ENCODE results near the gene EBF3. TPM values are rescaled to one million over a fixed set of nuclear protein-coding genes. Genes with fewer than 3 reads are reported as not detected.
A peak's percentile ranks its signal among the peaks of the same experiment; 100 is the strongest.

Gene EBF3
- total RNA-seq, 4 donors from 2014 or later = 2.5 to 4.9 (median 4.6) TPM

GRCh38 chr10:129892548-129893052, 71.5 kb downstream of the EBF3 start:
- no peaks in the 10 kb centered on the region for H3K9me3 ChIP-seq
- no peaks in the 10 kb centered on the region for H3K4me1 ChIP-seq
- H3K27ac ChIP-seq = peak overlapping the region in 2 of 4 donors; percentile 43 to 60
- no peak for ATAC-seq
- H3K4me3 ChIP-seq = no peak overlapping the region
- H3K36me3 ChIP-seq = no peaks in the 10 kb centered on the region
- 36 to 70% methylated on average over 12 to 18 of the region's 18 CpGs for WGBS, 2 donors (ENCODE audit: low coverage in 1 of 2)
- H3K27me3 ChIP-seq = peaks cover 54% of the 10 kb centered on the region
- TF ChIP-seq POLR2A (IDR thresholded peaks at IDR 0.05) (no peak), CTCF (IDR thresholded peaks at IDR 0.05) (no peak), POLR2AphosphoS5 (IDR thresholded peaks at IDR 0.05) (no peak), EP300 (IDR thresholded peaks at IDR 0.05) (no peak)

GRCh38 chr10:129891806-129892205, 72.3 kb downstream of the EBF3 start:
- H3K27me3 ChIP-seq = peaks cover 52% of the 10 kb centered on the region
- H3K27ac ChIP-seq = peak overlapping the region in 2 of 4 donors; percentile 50 to 62
- WGBS, 2 donors (ENCODE audit: low coverage in 1 of 2) = 78% methylated on average over 9 of the region's 13 CpGs; no CpG with 5 or more reads in 1 of the 2 donors
- ATAC-seq = peak; percentile 46
- no peaks in the 10 kb centered on the region for H3K9me3 ChIP-seq
- H3K4me1 ChIP-seq = no peaks in the 10 kb centered on the region
- no peaks in the 10 kb centered on the region for H3K36me3 ChIP-seq
- no peak overlapping the region for H3K4me3 ChIP-seq
- TF ChIP-seq POLR2AphosphoS5 (IDR thresholded peaks at IDR 0.05) (peak; percentile 24), CTCF (IDR thresholded peaks at IDR 0.05) (no peak)

GRCh38 chr10:129890170-129890569, 73.9 kb downstream of the EBF3 start:
- TF ChIP-seq EP300 (IDR thresholded peaks at IDR 0.05) = no peak
- TF ChIP-seq POLR2AphosphoS5 (IDR thresholded peaks at IDR 0.05) = no peak
- TF ChIP-seq CTCF (IDR thresholded peaks at IDR 0.05) = no peak
- no peak for TF ChIP-seq POLR2A (IDR thresholded peaks at IDR 0.05)
- H3K9me3 ChIP-seq = no peaks in the 10 kb centered on the region
- H3K27ac ChIP-seq = no peak overlapping the region
- WGBS, 2 donors (ENCODE audit: low coverage in 1 of 2) = 90% methylated on average over 6 to 9 of the region's 15 CpGs
- H3K4me3 ChIP-seq = no peak overlapping the region
- no peak for ATAC-seq
- H3K27me3 ChIP-seq = peaks cover 43% of the 10 kb centered on the region
- no peaks in the 10 kb centered on the region for H3K36me3 ChIP-seq
- H3K4me1 ChIP-seq = no peaks in the 10 kb centered on the region

- Histone ChIP-seq H3K9me3 (no peaks in the 10 kb centered on the region), H3K27me3 (peaks cover 32% of the 10 kb centered on the region), H3K27ac (no peak overlapping the region), H3K4me1 (no peaks in the 10 kb centered on the region), H3K36me3 (no peaks in the 10 kb centered on the region), H3K4me3 (no peak overlapping the region)
- no peak for ATAC-seq
- 62 to 78% methylated on average over 1 to 7 of the region's 22 CpGs for WGBS, 2 donors (ENCODE audit: low coverage in 1 of 2)
- peak in 3 of 4 experiments; percentile 36 to 67 (median 39) for TF ChIP-seq CTCF (IDR thresholded peaks at IDR 0.05)
- no peak for TF ChIP-seq POLR2A (IDR thresholded peaks at IDR 0.05)
Measured at GRCh38 chr10:129888784-129889616, 75.1 kb downstream of the EBF3 start.
